ENCODE results near the gene ELOVL6. TPM values are rescaled to one million over a fixed set of nuclear protein-coding genes. Genes with fewer than 3 reads are reported as not detected.
A peak's percentile ranks its signal among the peaks of the same experiment; 100 is the strongest.

Gene ELOVL6
- total and polyA plus RNA-seq, 10 of the 15 experiments (the other 5 are each of a cell fraction or from before 2014, with no cell fraction given) = 3.9 to 33.5 (median 8.1) TPM

DNA sequence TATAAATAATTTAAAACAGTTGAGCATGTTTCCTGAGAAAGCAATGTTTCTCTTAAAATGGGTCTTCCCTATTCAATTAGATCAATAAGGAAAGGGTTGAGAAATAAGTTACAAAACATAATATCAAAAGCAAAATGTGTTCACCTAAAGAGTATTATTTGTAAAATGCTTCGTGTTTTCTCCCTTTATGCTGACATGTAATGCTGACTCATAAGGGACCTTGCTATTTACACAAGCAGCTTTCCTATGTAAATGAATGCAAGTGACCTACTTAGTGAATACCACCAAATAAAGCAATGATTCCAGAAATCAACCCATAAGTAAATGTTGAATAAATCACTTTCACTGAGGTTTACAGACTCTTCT is 91.5 kb downstream of the ELOVL6 start (continued):
- TF ChIP-seq SIN3A (IDR thresholded peaks at IDR 0.05; ENCODE audit: low read depth, low read length) (no peak), MEF2B (IDR thresholded peaks at IDR 0.05; ENCODE audit: partially characterized antibody, poor library complexity, severe bottlenecking) (no peak), HDAC6 (IDR thresholded peaks at IDR 0.05; ENCODE audit: unreplicated experiment) (no peak), CREM (IDR thresholded peaks at IDR 0.05; ENCODE audit: low read depth) (no peak; the same call in 1 of the 2 replicates), BHLHE40 (IDR thresholded peaks at IDR 0.05; ENCODE audit: borderline replicate concordance in 1 of 2, low read depth in 2 of 2, low read length in 1 of 2) (0 out of 4 replicates have a peak, but pooled peaks of 1 of the 2 experiments have one; percentile 11), CHD2 (IDR thresholded peaks at IDR 0.05; ENCODE audit: borderline replicate concordance, low read depth, low read length) (no peak), ZNF384 (IDR thresholded peaks at IDR 0.05; ENCODE audit: borderline replicate concordance, low read depth, low read length) (no peak), NFIC (IDR thresholded peaks at IDR 0.05; ENCODE audit: low read depth, low read length) (no peak), SUPT20H (IDR thresholded peaks at IDR 0.05; ENCODE audit: borderline replicate concordance, control insufficient read depth, low read depth, low read length) (no peak), FOXM1 (IDR thresholded peaks at IDR 0.05; ENCODE audit: low read depth, low read length) (no peak), STAT3 (IDR thresholded peaks at IDR 0.05; ENCODE audit: low read depth, low read length) (no peak)
- TF ChIP-seq, protein P1, sequence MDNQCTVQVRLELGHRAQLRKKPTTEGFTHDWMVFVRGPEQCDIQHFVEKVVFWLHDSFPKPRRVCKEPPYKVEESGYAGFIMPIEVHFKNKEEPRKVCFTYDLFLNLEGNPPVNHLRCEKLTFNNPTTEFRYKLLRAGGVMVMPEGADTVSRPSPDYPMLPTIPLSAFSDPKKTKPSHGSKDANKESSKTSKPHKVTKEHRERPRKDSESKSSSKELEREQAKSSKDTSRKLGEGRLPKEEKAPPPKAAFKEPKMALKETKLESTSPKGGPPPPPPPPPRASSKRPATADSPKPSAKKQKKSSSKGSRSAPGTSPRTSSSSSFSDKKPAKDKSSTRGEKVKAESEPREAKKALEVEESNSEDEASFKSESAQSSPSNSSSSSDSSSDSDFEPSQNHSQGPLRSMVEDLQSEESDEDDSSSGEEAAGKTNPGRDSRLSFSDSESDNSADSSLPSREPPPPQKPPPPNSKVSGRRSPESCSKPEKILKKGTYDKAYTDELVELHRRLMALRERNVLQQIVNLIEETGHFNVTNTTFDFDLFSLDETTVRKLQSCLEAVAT (IDR thresholded peaks at IDR 0.05) = no peak
- TF ChIP-seq, protein P2, sequence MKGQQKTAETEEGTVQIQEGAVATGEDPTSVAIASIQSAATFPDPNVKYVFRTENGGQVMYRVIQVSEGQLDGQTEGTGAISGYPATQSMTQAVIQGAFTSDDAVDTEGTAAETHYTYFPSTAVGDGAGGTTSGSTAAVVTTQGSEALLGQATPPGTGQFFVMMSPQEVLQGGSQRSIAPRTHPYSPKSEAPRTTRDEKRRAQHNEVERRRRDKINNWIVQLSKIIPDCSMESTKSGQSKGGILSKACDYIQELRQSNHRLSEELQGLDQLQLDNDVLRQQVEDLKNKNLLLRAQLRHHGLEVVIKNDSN (IDR thresholded peaks at IDR 0.05; ENCODE audit: borderline replicate concordance, extremely low read length, insufficient read depth, low read depth, low read length) = no peak
- TF ChIP-seq, protein P3, sequence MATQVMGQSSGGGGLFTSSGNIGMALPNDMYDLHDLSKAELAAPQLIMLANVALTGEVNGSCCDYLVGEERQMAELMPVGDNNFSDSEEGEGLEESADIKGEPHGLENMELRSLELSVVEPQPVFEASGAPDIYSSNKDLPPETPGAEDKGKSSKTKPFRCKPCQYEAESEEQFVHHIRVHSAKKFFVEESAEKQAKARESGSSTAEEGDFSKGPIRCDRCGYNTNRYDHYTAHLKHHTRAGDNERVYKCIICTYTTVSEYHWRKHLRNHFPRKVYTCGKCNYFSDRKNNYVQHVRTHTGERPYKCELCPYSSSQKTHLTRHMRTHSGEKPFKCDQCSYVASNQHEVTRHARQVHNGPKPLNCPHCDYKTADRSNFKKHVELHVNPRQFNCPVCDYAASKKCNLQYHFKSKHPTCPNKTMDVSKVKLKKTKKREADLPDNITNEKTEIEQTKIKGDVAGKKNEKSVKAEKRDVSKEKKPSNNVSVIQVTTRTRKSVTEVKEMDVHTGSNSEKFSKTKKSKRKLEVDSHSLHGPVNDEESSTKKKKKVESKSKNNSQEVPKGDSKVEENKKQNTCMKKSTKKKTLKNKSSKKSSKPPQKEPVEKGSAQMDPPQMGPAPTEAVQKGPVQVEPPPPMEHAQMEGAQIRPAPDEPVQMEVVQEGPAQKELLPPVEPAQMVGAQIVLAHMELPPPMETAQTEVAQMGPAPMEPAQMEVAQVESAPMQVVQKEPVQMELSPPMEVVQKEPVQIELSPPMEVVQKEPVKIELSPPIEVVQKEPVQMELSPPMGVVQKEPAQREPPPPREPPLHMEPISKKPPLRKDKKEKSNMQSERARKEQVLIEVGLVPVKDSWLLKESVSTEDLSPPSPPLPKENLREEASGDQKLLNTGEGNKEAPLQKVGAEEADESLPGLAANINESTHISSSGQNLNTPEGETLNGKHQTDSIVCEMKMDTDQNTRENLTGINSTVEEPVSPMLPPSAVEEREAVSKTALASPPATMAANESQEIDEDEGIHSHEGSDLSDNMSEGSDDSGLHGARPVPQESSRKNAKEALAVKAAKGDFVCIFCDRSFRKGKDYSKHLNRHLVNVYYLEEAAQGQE (IDR thresholded peaks at IDR 0.05; ENCODE audit: low read depth, low read length) = no peak
- TF ChIP-seq, protein P4, sequence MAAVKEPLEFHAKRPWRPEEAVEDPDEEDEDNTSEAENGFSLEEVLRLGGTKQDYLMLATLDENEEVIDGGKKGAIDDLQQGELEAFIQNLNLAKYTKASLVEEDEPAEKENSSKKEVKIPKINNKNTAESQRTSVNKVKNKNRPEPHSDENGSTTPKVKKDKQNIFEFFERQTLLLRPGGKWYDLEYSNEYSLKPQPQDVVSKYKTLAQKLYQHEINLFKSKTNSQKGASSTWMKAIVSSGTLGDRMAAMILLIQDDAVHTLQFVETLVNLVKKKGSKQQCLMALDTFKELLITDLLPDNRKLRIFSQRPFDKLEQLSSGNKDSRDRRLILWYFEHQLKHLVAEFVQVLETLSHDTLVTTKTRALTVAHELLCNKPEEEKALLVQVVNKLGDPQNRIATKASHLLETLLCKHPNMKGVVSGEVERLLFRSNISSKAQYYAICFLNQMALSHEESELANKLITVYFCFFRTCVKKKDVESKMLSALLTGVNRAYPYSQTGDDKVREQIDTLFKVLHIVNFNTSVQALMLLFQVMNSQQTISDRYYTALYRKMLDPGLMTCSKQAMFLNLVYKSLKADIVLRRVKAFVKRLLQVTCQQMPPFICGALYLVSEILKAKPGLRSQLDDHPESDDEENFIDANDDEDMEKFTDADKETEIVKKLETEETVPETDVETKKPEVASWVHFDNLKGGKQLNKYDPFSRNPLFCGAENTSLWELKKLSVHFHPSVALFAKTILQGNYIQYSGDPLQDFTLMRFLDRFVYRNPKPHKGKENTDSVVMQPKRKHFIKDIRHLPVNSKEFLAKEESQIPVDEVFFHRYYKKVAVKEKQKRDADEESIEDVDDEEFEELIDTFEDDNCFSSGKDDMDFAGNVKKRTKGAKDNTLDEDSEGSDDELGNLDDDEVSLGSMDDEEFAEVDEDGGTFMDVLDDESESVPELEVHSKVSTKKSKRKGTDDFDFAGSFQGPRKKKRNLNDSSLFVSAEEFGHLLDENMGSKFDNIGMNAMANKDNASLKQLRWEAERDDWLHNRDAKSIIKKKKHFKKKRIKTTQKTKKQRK (IDR thresholded peaks at IDR 0.05; ENCODE audit: low read depth, low read length) = no peak
- TF ChIP-seq, protein P5, sequence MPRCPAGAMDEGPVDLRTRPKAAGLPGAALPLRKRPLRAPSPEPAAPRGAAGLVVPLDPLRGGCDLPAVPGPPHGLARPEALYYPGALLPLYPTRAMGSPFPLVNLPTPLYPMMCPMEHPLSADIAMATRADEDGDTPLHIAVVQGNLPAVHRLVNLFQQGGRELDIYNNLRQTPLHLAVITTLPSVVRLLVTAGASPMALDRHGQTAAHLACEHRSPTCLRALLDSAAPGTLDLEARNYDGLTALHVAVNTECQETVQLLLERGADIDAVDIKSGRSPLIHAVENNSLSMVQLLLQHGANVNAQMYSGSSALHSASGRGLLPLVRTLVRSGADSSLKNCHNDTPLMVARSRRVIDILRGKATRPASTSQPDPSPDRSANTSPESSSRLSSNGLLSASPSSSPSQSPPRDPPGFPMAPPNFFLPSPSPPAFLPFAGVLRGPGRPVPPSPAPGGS (IDR thresholded peaks at IDR 0.05; ENCODE audit: borderline replicate concordance, insufficient read depth, low read depth, low read length, poor library complexity, severe bottlenecking) = no peak
- TF ChIP-seq, protein P6, sequence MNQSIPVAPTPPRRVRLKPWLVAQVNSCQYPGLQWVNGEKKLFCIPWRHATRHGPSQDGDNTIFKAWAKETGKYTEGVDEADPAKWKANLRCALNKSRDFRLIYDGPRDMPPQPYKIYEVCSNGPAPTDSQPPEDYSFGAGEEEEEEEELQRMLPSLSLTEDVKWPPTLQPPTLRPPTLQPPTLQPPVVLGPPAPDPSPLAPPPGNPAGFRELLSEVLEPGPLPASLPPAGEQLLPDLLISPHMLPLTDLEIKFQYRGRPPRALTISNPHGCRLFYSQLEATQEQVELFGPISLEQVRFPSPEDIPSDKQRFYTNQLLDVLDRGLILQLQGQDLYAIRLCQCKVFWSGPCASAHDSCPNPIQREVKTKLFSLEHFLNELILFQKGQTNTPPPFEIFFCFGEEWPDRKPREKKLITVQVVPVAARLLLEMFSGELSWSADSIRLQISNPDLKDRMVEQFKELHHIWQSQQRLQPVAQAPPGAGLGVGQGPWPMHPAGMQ (IDR thresholded peaks at IDR 0.05; ENCODE audit: borderline replicate concordance) = no peak
